Measurements from ENCODE around the gene R3HDM2.

R3HDM2 gene

DNA sequence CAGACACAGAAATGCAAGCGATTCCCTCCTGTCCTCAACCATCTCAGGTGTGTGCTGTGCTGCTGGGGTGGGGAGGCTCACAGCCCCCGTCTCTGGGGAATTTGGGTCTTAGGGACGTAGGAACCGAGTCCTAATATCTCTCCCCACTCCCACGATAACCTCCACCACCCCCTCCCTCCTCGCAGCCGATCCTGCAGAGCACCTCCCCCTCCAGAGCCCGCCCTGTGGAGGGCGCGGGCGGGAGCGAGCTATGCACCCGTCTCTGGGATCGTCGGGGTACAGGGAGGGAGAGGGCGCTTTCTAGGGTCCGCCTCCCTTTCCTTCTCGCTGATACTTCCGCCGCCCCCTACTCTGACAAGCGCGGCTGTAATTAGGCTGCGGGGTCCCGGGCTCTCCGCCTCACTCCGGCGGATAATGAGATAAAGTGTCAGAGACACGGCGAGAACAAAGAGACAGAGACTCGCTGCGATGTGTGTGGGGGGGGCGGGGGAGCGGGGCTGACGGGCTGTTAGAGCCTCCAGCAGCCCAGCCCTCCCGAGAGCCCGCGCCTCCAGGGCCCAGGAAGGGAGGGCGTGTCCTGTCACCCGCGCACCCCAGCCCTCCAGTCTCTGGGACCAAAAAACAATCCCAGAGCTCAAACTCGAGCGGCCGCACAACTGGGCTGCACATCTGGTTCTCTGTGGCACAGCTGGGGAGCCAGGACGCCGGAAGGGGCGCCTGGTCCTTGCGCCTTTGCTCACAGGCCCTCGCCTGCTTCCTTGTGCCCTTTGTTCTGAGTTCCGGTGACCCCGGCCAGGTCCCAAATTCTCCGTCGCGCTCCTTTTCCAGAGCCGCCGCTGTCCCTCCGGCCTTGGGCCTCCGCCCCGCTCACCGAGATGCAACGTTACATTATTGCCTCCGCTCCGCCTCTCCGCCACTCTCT, 192.7 kb downstream of the R3HDM2 start:
- no peak for DNase-seq

DNA sequence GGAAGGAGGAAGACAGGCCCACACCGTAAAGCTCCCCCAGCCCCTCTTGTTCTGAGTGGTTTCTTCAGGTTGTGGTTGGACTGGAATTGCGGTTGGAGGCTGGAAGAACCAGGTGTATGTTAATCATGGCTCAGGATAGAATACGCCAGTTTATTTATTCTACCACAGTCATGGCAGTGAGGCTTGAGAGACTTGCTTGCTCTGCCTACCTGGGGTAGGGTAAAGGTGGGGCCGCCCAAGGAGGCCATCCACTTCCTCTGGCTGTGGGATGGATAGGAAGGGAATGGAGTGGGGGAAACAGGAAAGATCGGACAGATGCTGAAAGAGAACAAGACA, 193.3 kb downstream of the R3HDM2 start:
- no peak for DNase-seq

DNA sequence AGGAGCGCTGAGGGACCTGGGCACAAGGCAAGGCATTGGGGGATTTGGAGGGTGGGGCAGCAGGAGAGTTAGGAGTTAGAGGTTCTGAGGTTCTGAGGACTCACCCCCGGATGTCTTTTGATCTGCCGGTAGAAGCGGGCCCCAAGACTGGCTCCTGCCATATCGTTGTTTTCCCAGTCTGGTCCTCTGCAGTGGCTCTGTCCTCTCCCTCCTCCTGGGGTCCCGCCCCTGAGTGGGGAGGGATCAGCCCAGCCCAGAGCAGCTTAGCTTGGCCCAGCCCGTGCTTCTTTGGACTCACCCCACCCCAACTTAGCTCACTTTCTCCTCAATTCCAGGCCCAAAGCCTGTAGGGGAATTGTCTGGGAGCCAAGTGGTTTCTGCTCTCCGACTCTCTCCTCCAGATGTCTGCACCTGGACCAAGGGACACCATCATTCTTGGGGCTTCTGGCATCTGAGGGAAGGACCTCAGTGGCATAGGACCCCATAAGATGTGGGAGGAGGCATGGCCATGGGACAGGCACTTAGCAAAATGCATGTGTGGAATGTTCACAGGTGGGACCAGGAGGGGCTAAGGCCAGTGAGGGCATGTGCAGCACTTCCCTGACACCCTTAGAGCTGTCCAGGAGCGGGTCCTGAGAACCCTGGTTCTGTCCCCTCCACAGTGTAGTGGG, 193.8 kb downstream of the R3HDM2 start:
- DNase-seq: no peak

DNA sequence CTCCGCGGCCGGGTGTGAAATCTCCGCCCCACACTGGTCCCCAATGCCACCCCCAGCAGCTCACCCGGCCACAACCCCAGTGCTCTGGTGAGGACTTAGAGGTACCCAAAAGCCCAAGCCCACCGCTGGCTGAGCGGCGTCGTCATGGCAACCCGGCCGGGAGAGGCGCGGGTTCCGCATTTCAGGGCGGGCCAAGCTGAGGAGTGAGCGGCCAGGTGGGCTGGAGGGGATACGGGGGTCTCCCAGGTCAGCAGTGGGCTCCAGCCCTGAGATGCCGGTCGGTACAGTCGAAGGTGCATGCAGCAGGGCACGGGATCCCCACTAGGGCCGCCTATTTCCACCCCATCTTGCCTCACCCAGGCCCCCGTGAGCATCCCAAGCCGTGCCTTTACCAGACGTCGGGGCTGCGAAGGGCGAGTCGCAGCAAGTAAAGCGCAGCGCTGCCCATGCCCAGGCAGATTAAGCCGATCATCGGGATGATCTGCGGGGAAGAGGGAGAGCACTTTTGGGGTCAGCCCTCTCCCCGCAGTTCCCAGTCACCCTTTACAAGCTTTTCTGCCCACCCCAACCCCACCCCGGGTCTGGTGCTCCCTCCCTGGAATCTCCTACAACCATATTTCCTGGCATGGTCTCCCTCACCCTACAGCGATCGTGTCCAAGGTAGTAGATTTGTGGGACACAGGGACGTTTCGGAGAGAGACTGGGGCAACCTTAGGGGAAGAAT, 194.5 kb downstream of the R3HDM2 start:
- DNase-seq: no peak

DNA sequence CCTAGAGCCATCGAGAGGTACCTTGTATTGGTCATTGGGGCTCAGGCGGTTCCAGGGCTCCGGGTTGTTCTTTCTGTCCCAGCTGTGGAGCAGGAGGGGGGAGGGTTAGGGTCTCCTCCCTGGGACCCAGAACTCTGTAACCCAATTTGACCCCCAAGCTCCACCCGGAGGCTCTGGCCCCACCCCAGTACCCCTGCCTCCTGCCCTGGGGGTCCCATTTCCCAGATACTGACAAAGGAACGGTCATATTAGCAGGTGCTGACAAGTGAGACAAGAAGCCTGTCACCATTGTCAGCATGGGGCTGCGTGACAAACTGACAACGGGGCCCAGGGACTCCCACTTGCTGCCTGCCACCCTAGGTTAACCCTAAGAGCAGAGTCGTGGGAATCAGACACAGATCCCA, 195.1 kb downstream of the R3HDM2 start:
- DNase-seq: no peak

DNA sequence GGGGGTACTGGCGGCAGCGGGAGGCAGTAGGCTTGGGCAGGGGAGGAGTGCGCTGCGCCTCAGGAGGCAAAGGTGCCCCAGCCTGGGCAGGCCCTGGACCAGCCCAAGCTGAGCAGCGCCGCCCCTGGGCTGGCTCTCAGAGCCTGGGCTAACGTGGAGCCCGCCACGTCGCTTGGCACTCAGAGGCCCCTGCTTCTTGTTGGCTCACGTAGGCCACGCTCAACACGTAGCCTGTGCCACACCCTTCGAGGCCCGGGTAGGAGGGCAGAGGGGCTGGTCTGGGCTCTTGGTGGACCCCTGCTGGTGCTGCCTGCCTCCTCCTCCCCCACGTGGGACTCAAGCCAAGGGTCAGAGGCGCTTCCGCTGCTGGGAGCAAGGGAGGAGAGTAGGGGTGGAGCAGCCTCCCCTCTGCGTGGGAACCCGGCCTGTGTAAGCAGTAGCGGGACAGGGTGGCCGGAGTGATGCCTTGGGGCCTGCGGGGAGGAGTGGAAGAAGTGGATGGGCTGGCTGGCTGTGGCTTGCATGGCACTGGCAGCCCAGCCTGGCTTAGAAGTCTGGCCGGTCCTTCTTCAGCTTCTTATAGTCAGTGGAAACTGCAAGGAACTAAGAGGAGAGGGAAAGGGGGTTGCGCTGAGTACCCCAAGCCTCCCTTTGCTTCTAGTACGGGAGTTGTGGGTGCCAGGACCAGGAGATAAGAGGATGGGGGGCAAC, 195.7 kb downstream of the R3HDM2 start:
- no peak for DNase-seq

DNA sequence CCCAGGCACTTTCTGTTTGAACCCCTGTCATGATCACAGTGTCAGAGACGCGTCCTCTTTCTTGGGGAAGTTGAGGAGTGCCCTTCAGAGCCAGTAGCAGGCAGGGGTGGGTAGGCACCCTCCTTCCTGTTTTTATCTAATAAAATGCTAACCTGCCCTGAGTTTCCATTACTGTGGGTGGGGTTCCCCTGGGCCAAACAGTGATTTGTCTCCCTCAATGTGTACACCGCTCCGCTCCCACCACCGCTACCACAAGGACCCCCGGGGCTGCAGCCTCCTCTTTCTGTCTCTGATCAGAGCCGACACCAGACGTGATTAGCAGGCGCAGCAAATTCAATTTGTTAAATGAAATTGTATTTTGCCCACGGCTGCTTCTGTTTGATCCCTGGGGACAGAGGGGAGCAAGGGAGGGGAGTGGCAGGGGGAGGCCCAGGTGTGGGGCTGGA, 196.2 kb downstream of the R3HDM2 start:
- no peak for DNase-seq

DNA sequence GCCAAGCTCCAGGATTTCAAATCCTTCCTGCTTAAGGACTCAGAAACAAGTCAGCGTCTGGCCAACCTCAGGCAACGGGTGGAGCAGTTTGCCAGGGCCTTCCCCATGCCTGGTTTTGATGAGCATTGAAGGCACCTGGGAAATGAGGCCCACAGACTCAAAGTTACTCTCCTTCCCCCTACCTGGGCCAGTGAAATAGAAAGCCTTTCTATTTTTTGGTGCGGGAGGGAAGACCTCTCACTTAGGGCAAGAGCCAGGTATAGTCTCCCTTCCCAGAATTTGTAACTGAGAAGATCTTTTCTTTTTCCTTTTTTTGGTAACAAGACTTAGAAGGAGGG, 196.6 kb downstream of the R3HDM2 start:
- no peak for DNase-seq

DNA sequence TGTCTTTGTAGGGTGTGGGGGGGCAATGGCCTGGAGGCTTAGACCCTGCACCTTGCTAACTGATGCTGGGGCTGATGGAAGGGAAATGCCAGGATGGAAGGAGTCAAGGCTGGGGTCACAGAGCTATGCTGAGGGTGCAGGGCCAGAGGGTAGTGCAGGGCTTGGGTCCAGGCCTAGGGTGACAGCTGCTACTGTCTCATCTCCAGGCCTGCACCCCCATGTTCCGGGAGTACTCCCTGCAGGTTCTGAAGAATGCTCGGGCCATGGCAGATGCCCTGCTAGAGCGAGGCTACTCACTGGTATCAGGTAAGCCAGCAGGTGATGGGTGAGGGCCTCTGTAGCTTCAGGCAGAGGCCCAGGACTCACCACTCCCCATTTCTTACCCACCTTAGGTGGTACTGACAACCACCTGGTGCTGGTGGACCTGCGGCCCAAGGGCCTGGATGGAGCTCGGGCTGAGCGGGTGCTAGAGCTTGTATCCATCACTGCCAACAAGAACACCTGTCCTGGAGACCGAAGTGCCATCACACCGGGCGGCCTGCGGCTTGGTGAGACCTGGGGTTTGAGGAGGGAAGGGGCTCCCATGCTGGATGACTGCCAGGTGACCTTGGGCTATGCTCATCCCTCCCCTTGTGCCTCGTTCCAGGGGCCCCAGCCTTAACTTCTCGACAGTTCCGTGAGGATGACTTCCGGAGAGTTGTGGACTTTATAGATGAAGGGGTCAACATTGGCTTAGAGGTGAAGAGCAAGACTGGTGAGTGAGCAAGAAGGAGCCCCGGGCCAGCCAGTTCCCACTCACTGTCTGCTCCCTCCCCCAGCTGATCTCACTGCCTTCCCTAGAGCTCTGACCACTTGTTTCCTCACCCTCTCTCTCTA, 197.2 kb downstream of the R3HDM2 start:
- no peak for DNase-seq

DNA sequence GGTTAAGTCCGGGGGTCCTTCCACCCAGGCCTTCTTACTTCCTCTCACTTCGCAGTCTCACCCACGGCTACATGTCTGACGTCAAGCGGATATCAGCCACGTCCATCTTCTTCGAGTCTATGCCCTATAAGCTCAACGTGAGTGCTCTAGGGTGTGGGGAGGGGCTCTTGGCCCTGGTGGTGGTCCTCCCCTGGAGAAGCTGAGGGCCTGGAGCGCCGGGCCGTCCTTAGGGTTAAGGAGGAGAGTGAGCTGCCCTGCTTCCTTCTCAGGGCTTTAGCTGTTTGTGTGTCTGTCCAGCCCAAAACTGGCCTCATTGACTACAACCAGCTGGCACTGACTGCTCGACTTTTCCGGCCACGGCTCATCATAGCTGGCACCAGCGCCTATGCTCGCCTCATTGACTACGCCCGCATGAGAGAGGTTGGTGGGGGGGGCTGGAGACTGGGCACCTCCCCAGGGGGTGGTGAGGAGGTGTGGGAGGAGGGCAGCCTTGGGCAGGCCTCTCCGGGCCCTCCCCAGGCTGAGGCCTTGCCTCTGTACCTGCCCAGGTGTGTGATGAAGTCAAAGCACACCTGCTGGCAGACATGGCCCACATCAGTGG, 198.6 kb downstream of the R3HDM2 start:
- no peak for DNase-seq

DNA sequence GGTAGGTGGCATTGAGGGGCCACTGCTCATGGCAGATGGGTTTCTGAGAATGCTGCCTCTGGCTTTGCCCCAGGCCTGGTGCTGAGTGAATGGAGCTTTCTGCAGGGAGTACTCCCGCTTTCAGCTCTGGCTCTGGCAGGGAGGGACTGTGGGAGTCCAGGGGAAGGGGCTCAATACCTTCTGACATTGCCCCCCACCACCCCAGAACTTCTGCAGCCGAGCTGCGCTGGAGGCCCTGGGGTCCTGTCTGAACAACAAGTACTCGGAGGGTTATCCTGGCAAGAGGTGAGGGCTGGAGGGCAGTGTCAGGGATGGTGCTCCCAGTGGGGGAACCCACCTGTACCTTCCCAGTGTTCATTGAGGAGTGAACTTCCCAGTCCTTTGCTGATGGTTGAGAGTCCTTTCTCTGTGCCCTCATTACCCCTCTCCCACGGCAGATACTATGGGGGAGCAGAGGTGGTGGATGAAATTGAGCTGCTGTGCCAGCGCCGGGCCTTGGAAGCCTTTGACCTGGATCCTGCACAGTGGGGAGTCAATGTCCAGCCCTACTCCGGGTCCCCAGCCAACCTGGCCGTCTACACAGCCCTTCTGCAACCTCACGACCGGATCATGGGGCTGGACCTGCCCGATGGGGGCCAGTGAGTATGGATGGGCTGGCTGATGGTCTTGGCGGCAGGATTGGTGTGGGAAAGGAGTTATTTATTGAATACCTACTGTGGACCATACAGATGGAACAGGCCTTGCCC, 199.4 kb downstream of the R3HDM2 start:
- DNase-seq: no peak

DNA sequence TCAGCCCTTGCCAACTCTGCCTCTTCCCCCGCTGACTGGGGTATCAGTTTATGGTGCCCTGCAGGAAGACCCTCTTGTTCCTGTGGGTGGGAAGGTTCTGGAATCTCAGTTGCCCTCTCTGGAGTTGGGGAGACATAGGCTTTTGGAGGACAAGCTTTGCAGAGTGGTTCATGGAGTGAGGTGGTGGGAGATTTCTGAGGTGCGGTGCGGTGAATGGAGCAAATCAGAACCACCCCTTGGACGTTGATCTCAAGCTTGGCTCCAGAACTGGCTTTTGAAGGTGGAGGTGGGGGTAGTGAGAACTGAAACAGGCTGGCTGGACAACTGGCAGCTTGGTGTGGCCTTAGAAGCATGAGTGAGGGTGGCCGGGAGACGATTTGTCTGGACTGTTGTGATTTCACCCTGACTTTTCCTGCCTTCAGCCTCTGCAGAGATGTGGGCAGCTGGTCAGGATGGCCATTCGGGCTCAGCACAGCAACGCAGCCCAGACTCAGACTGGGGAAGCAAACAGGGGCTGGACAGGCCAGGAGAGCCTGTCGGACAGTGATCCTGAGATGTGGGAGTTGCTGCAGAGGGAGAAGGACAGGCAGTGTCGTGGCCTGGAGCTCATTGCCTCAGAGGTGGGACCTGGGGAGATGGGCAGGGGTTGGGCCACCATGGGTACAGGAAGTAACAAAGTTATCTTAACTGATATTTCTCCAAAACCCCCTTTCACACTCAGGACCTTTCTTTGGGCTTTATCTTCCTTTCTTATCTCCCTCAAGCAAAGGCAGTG, 200.3 kb downstream of the R3HDM2 start:
- DNase-seq: no peak

DNA sequence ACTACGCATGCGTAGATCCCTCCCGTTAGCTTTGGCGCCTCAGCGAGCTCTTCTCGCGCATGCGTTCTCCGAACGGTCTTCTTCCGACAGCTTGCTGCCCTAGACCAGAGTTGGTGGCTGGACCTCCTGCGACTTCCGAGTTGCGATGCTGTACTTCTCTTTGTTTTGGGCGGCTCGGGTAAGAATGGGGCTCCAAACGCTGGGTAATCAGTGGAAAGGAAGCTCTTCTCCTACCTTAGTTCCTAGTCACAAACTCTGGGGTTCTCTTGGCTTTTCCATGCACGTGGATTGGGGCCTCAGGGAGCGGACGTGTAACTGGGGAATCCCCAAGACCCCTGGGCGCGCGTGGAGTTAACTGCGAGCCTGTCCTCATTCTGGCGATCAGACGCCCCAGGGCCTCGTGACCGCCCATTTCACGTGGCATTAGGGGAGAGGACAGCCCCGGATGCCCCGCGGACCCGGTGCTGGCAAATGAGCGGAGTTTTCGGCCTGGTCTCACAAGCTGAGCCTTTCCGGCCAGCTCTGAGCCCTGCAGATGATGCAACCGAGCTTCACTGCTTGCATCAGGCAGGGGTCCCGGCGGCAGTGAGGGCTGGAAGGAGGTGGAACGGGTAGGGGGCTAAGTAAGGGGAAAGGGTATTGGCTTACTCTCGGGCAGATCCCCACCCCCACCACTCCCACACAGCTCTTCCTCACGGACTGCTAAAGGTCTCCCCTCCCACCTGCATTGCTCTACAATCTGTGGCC, 201.0 kb downstream of the R3HDM2 start, which contains the start of gene SHMT2:
Gene SHMT2 (plus strand): TSS at position 78 of the 747 bp plus-strand sequence. CDS start 68 bp downstream, at position 146.
- DNase-seq: peak; percentile 98

DNA sequence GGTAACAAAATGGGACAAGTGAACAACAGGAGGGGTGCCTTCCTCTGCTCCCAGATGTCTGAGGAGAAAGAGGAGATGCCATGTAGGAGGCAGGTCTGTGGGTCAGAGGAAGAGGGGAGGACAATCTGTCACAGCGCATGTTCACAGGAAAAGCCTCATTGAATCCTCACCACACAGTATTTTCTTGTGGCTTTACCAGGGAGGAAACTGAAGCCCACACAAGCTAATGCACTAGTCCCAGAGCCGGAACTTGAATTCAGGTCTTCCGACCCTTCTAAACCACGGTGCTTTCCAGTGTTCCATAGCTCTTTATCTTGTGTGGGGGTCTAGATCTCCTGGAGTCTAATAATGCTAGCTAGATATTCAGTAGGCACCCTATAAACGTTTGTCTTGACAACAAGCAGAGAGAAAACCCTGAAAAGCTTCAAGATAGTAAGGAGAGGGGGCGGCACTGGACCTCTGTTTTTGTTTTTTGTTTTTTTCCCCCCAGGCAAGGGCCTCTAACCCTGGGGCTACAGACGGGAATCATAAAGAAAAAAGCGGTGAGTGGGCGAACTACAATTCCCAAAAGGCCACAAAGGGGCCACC, 201.7 kb downstream of the R3HDM2 start:
- DNase-seq: peak; percentile 47

DNA sequence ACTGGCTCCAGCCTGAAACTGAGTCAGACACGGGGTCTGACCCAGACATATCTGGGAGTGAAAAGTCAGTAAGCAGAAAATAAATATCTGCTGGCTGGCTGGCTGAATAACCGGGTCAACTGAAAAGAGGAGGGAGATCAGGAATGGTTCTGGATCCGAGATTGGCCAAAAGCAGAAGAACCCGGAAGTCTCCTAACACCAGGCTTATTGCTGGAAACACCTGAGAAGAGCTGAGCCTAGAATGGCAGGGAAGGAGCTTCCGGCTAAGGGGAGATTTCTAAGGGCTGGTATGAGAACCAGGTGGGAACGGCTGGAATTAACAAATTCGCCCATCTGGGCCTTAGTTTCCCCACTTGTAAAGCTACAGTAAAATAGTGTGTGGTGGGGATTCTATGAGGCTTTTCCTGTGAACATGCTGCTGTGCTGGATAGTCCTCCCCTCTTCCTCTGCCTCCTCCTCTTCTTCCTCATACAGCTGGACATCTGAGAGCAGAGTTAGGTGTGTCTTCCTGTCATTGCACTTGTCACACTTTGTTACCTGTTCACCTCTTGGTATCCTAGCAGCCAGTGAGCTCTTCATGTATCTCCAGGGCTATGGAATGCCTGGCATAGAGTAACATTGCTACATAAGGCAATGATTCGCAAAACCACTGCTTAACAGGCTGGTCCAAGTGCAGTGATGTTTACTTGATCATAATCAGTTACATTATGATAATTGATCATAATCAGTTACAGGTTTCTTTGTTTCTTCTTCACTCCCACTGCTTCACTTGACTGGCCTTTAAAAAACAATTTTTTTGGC, 203.3 kb downstream of the R3HDM2 start:
- DNase-seq: no peak

DNA sequence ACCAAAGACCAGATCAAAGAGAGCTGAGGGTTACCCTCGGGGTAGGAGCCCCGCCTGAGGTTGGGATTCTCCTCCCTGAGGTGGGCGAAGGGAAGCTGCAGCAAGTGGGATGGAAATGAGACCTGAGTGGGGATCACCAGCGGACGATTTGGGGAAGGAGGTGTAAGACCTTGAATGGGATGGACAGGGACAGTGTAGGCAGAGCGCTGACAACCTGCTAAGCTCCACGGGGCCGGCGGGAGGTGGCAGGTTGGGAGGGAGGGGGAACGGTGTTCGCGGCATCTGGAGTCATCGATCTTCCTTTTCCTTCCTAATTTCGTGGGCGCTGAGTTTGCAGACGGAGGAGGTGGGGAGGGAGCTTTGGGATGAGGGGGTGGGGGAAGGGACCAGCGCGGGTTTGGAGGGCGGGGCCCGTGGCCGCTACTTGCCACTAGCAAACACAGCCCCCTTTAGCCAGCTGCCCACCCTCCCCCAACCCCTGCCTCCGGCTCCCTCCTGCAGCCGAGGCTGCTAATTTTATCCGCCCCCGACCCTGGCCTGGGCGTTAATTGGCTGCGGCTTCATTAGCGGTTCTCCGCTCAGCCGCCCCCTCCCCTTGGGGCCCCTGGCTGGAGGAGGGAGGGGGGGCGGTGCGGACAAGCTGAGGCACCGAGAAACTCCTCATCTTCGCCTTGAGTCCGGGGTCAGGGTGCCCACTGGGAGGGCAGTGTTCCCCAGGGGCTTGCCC, 204.1 kb downstream of the R3HDM2 start:
- no peak for DNase-seq

DNA sequence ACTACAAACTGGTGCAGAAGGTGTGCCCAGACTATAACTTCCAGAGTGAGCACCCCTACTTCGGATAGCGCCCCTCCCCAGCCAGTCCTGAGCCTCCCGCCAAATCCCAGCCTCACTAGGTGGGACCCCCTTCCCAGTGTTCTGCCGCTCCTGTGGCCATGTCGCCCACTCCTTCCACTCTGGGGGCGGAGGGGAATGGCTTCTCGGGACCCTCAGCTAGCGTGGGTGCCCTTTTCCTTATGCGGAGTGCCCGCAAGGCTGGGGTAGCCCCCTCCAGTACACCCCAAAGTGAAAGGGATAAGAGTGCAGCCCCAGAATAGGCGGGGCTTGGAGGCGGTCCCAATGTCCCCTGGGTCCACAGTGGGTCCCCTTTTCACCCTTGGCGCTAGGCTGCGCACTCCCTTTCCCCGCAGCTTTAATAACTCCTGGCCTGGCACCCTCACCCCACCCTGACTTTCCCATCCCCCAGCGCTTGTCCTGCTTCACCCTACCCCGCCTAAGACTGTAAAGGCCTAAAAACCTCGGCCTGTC, 205.1 kb downstream of the R3HDM2 start:
- DNase-seq: no peak
